Eye (tissue), 1 donor: ENCODE measurements around the gene GRAMD1A.
"Not testable (repeated sequence)": the region's sequence is repeated elsewhere in the genome, so short reads cannot be mapped to it uniquely, and the experiment has no call there.

Source experiments
- DNase-seq: peaks from one replicate; pipeline ENCODE4 v3.0.0-alpha.2; 2015

Gene GRAMD1A

DNA sequence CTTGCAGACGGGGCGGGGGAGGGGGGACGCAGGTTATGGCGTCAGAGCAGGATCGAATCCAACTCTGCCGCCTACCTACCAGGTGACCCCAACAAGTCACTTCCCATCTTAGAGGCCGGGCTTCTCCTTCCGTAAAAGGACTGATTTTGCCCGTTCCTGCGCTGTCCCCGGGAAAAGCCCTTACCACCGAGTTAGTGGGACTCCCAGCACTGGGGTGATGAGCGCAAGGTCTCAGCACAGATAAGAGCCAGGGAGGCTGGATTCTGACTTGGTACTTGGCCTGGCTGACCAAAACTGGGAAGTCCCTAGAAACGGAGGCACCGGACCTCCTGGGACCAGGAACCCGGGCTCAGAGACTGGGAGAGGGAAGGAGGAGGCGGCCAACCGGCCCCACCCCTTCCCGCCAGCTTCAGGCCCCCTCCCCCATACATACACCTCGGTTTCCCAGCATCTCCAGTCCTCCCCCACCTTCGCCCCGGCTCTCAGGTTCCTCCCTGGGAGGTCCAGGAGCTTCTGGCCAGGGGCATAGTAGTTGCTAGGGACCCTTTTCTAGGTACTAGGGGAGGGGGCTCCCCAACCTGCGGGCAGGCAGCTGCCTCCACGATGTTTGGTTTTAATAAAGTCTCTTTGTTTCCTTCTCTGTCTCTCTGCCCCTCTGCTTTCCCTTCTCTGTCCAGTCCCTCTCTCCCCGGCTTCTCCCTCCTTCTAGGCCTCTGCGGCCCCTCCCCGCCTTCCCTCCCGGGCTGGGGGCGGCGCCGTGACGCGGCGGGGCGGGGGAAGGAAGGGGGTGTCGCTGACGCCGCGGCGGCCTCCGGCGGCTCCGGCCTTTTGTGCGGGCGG lies at the start of gene GRAMD1A:
GRAMD1A (plus strand) TSS at position 826 of the 840 bp plus-strand sequence. CDS start 156 bp downstream, outside the sequence.
- DNase-seq = peak; percentile 95

DNA sequence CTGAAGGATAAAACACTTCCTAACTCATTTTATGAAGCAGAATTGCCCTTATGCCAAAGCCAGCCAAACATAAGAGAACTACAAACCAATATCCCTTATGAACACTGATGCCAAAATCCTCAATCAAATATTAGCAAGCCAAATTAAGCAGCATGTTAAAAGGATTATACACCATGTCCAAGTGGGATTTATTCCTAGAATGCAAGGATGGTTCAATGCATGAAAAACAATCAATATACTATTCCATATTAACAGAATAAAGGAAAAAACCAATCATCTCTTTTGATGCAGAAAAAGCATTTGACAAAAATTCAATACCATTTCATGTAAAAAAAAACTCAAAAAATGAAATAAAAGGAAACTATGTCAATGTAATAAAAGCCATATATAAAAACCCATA lies 47.0 kb upstream of the GRAMD1A start:
- no peak for DNase-seq

DNA sequence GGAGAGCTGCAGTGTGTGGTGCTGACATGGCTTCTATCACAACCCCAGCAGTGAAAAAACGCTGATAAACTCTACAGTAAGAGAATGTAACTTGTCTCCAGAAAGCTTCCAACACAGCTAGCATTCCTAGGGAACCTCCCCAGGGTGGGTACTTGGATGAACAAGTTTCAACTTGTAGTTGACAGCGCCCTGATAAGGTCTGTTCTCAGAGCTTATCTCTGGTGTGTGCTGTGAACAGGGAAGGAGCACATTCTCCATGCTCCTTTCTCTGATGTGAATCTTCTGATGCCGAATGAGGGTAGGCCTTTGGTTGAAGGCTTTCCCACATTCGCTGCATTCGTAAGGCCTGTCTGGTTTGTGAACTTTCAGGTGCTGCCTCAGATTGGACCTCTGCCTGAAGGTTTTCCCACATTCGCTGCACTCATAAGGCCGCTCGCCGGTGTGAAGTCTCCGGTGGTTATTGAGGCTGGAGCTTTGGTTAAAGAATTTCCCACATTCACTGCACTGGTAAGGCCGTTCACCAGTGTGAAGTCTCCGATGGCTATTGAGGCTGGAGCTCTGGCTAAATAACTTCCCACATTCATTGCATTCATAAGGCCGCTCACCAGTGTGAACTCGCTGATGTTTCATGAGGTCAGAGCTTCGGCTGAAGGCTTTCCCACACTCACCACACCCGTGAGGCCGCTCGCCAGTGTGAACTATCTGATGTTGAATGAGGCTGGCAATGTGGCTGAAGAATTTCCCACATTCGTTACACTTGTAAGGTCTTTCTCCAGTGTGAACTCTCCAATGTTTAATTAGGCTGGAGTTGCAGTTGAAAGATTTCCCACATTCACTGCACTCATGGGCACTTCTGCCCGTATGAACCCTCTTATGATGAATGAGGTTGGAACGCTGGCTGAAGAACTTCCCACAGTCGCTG lies 42.0 kb upstream of the GRAMD1A start:
- no peak for DNase-seq

DNA sequence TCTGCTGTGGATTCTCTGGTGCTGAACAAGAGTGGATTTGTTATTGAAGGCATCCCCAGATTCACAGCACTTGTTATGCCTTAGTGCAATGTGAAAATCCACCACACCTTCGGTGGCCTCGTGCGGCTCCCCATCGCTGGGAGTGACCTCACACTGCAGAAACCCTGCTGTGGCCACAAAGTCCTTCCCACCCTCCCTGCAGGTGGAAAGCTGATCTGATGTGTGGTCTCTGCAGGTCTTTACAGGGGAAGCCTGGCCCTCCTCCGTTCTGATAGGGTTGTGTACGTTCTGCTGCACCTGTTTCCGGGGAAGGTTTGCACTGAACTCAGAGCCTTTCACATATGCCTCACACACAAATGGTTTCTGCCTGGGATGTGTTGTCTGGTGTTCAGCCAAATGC lies 41.1 kb upstream of the GRAMD1A start:
- no peak for DNase-seq

- no peak for DNase-seq
These were observed 39.9 kb upstream of the GRAMD1A start for GRCh38 chr19:34960103-34960805.

- no peak for DNase-seq
These were observed 39.0 kb upstream of the GRAMD1A start for GRCh38 chr19:34960940-34961679.

GRCh38 chr19:34961775-34962686 lies 38.1 kb upstream of the GRAMD1A start:
- DNase-seq = no peak

DNA sequence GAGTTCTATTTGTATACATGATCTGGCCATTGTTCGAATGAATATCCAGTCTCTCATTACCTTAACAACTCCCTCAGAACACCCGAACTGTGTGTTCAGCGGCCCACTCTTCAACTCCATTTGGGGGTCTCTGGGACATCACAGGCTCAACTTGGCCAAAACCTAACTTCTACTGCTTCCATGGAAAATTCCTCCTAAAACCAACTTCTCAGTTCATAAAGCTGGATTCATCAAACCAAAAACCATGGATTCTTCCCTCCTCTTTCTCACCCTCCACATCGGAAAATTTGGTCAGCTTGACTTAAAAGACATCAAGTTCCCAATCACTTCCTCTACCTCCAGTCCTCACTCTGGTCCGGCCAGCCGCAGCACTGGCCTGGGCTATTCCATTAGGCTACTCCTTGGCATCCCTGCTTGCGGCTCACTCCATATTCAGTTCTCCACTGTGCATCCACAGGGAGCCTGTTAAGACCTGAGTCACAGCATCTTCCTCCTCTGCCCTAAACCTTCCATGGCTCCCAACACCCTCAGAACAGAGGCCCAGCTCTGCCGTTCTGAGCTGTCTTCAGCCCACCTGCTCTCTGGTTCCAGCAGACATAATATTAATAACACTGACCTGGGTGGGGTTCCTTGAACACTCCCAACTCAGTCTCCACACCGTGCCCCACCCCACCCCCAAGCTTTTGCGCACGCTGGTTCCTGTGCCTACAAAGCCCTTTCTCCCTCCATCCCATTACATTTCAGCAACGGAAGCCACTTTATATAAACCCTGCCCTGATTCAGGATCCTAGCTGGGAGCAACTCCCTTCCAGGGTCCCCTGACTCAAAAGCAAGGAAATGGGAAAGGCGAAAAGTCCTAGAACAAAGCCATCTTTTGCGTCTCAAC lies 37.2 kb upstream of the GRAMD1A start:
- DNase-seq = peak; percentile 44

DNA sequence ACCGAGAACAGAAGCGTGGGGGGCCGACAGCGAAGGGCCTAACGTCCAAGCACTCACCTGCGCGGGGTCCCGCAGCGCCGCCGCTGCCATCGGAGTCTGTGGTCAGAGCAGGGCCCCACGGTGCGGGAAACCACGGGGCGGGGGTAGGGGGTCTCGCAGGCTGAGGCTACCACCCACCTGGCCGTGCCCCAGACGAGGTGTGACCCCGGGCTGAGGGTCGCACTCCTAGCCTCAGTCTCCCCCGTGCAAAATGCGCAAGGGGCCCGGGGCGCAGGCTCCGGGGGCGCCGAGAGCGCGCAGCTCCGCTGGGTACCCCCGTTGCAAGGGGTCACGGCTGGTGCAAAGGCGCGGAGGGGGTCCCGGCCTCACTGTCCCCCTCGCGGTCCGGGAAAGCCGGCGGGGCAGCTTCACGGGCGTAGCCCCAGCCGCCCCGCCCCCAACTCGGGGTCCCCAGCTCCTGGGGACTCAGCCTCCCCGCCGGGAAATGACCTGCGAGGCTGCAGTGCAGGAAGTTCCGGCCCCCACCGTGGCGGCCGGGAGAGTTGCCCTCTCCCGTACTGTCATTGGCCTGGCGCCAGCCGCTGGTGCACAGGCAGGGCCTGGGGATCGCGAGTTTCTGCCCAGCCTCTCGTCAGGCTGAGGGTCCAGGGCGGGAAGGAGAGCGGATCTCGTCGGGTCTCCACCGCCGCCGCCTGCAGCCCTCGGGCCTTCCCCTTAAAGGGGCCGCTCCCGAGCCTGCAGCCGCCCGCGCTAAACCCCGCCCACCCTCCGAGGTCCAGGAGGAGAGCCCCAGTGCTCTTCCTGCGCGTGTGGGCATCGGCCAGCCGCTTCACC lies 36.3 kb upstream of the GRAMD1A start, which contains the start of gene ZNF792:
ZNF792 (minus strand) TSS at position 657 of the 834 bp plus-strand sequence; CDS start at position 90, 567 bp downstream.
- peak; percentile 85 for DNase-seq

GRCh38 chr19:34964598-34964997 lies 35.5 kb upstream of the GRAMD1A start:
- DNase-seq = no peak

- not testable (repeated sequence) for DNase-seq
These were observed 34.6 kb upstream of the GRAMD1A start for GRCh38 chr19:34965505-34965904.

DNA sequence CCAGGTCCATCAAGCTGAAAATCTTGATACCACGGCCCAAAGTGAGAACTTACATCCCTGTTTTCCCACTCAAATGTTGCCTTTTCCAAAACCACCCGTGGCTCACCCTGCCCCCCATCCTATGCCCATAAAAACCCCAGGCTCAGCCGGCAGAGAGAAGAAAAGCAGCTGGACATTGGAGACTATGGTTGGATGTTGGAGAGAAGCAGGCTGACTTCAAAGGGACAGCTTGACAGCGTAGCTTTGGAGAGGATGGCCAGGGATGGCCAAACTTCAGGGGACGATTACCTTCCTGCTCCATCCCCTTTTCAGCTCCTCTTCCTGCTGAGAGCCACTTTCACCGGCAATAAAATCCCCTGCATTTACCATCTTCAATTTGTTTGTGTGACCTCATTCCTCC lies 32.6 kb upstream of the GRAMD1A start:
- DNase-seq = no peak

GRCh38 chr19:34969721-34970120 lies 30.4 kb upstream of the GRAMD1A start:
- DNase-seq = no peak

- DNase-seq = not testable (repeated sequence)
These were observed 29.8 kb upstream of the GRAMD1A start for GRCh38 chr19:34970185-34970780.

DNA sequence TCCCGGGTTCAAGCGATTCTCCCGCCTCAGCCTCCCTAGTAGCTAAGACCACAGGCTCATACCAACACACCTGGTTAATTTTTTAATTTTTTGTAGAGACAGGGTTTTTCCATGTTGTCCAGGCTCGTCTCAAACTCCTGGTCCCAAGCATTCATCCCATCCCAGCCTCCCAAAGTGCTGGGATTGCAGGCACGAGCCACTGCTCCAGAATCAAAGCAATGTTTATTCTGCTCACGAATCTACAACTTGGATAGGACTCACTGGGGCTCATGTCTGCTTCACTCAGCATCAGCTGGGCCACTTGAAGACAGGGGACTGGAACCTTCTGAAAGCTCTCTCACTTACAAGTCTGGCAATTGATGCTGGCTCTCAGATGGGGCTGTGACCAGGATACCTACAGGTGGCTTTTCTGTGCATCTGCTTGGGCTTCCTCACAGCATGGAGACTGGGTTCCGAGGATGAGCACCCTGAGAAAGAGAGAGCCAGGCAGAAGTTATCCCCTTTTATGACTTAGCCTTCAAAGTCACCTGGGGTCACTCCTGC lies 27.9 kb upstream of the GRAMD1A start:
- no peak for DNase-seq

DNA sequence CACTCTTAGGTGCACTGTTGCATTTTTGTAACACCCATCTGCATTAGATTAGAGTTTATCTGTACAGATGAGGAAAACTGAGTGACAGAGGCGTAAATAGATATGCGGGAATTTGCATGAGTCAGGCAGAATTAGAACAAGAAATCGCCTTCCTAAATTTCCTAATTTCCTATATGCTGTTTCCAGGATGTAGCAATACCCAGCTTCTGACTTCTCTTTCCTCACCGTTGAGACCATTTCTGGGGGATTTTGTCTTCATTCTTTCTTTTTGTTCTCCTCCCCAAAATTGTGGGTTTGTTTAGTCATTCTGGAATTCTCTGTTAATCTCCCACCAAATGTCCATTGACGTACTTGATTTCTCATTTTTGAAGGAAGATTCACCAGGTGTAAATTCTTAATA lies 25.5 kb upstream of the GRAMD1A start:
- DNase-seq = no peak

DNA sequence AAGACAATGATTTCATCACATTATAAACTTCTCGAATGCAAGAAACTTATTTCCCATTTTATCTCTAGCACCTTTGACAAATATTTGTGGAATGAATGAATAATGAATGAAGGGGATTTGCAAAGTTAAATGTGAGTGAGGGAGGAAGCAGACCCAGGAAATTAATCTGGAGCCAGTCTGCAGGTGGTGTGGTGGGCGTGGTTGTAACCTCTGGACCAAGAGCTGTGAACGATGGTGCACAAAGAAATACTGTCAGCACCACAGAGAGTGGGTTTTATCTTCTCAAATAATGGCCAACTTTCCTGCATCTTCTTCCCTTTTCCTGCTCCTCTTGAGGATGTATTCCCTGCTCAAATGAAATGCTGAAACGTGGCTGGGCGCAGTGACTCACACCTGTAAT lies 25.1 kb upstream of the GRAMD1A start:
- DNase-seq = no peak

DNA sequence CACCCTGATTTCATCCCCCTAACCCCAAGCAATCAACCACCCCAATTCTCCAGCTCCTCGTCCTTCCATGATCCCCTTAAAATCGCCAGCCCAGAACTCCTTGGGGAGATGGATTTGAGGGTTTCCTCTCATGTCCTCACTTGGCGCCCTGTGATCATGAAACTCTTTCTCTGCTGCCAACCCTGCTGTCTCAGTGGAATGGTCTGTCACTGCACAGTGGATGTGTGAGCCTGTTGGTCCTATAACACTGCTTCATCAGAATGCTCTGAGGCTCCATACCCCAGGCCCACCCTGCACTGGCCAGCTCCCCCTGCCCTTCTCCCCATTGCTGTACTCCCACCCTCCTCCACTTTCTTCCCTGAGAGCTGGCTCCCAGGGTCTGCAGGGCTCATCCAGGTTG lies 23.5 kb upstream of the GRAMD1A start:
- DNase-seq = no peak
